ENCODE measurements around the gene ZNF580. TPM values are rescaled to one million over a fixed set of nuclear protein-coding genes. Genes with fewer than 3 reads are reported as not detected.

ZNF580 gene
- total and polyA plus RNA-seq, 2 of the 13 experiments (the other 11 are each of a cell fraction or from before 2014, with no cell fraction given), result 4.4 to 6.0 TPM

GRCh38 chr19:55605207-55605636 is 35.6 kb upstream of the ZNF580 start (continued):
- TF ChIP-seq ZNF552 (CRISPR knock-in tag; IDR thresholded peaks at IDR 0.05; ENCODE audit: borderline replicate concordance) (no peak), HMGXB4 (CRISPR knock-in tag; IDR thresholded peaks at IDR 0.05; ENCODE audit: borderline replicate concordance in 1 of 2, low read depth in 1 of 2) (peak in 1 of 2 experiments; percentile 17; a peak in 1 of 4 replicates), KDM3A (CRISPR knock-in tag; IDR thresholded peaks at IDR 0.05; ENCODE audit: low read depth) (no peak), FOXP4 (CRISPR knock-in tag; IDR thresholded peaks at IDR 0.05) (no peak), HNRNPK (IDR thresholded peaks at IDR 0.05; ENCODE audit: low read depth, low read length, poor library complexity, severe bottlenecking) (peak; percentile 50), ZNF263 (CRISPR knock-in tag; IDR thresholded peaks at IDR 0.05) (no peak), RARA (CRISPR knock-in tag; IDR thresholded peaks at IDR 0.05) (no peak; the same call in 1 of the 2 replicates), POGK (CRISPR knock-in tag; conservative IDR thresholded peaks at IDR 0.05) (0 out of 2 replicates have a peak, but pooled peaks have one; percentile 29), ETV6 (CRISPR knock-in tag; conservative IDR thresholded peaks at IDR 0.05) (0 out of 2 replicates have a peak, but pooled peaks have one; percentile 46), GATAD1 (CRISPR knock-in tag; IDR thresholded peaks at IDR 0.05) (peak; percentile 77), LRRFIP1 (CRISPR knock-in tag; conservative IDR thresholded peaks at IDR 0.05) (no peak), CREB1 (IDR thresholded peaks at IDR 0.05) (0 out of 2 replicates have a peak, but pooled peaks have one; percentile 14), CREB1 (CRISPR knock-in tag; IDR thresholded peaks at IDR 0.05) (no peak), ARID4A (CRISPR knock-in tag; IDR thresholded peaks at IDR 0.05; ENCODE audit: borderline replicate concordance) (peak; percentile 37; the same call in 1 of the 2 replicates), TFDP2 (CRISPR knock-in tag; IDR thresholded peaks at IDR 0.05) (peak; percentile 23; the same call in 1 of the 2 replicates)
